Measurements from ENCODE around the gene MYO9B. TPM values are rescaled to one million over a fixed set of nuclear protein-coding genes. Genes with fewer than 3 reads are reported as not detected.

The MYO9B gene
- total RNA-seq, 3 donors from 2014 or later (not counting 1 experiment from before 2014, with no cell fraction given), result 321 to 378 (median 365) TPM

- Mint-ChIP-seq H3K4me1 (peaks cover 0 to 4% of the 10 kb centered on the region in 2 donors), H3K27me3 (ENCODE audit: low read depth in 2 of 2) (no peaks in the 10 kb centered on the region), H3K27ac (no peak overlapping the region), H3K9me3 (no peaks in the 10 kb centered on the region), H3K4me3 (no peak overlapping the region), H3K36me3 (no peaks in the 10 kb centered on the region)
- Histone ChIP-seq H3K9me3 (ENCODE audit: control insufficient read depth, insufficient read depth, low read length) (no peaks in the 10 kb centered on the region), H3K4me3 (ENCODE audit: low read length) (no peak overlapping the region), H3K36me3 (ENCODE audit: control insufficient read depth, insufficient read depth, low read length) (peaks cover 74% of the 10 kb centered on the region), H3K4me1 (ENCODE audit: control insufficient read depth, insufficient read depth, low read length) (peaks cover 3% of the 10 kb centered on the region), H3K27me3 (ENCODE audit: control insufficient read depth, insufficient read depth, low read length) (no peaks in the 10 kb centered on the region), H3K27ac (ENCODE audit: low read length) (no peak overlapping the region)
- intact Hi-C loops (cut with micrococcal nuclease), result loop anchor here (1.0 kb wide), 1 partner anchor 77 kb away; no protein-coding TSS in a partner anchor
- peak; percentile 58 to 78 (median 60) for ATAC-seq
- peak; percentile 30 for TF ChIP-seq CTCF (IDR thresholded peaks at IDR 0.05)
- 92% methylated on average over 27 of the region's 27 CpGs for WGBS (ENCODE audit: insufficient coverage)
- DNase-seq, result peak; percentile 44 to 74
Measured at GRCh38 chr19:17205237-17206140, 129.9 kb downstream of the MYO9B start.

GRCh38 chr19:17206736-17207581, 131.4 kb downstream of the MYO9B start:
- WGBS (ENCODE audit: insufficient coverage), result 93% methylated on average over 24 of the region's 25 CpGs
- Mint-ChIP-seq H3K4me3 (no peak overlapping the region), H3K27ac (no peak overlapping the region), H3K9me3 (no peaks in the 10 kb centered on the region), H3K36me3 (no peaks in the 10 kb centered on the region), H3K27me3 (ENCODE audit: low read depth in 2 of 2) (no peaks in the 10 kb centered on the region), H3K4me1 (peaks cover 0 to 4% of the 10 kb centered on the region in 2 donors)
- Histone ChIP-seq H3K27ac (ENCODE audit: low read length) (no peak overlapping the region), H3K36me3 (ENCODE audit: control insufficient read depth, insufficient read depth, low read length) (peaks cover 67% of the 10 kb centered on the region), H3K4me1 (ENCODE audit: control insufficient read depth, insufficient read depth, low read length) (peaks cover 3% of the 10 kb centered on the region), H3K9me3 (ENCODE audit: control insufficient read depth, insufficient read depth, low read length) (no peaks in the 10 kb centered on the region), H3K4me3 (ENCODE audit: low read length) (no peak overlapping the region), H3K27me3 (ENCODE audit: control insufficient read depth, insufficient read depth, low read length) (no peaks in the 10 kb centered on the region)
- no peak for TF ChIP-seq CTCF (IDR thresholded peaks at IDR 0.05)
- no peak for DNase-seq
- intact Hi-C loops (cut with micrococcal nuclease), result no loop called here
- no peak for ATAC-seq

GRCh38 chr19:17209126-17210036, 133.8 kb downstream of the MYO9B start:
- intact Hi-C loops (cut with micrococcal nuclease), result no loop called here
- Mint-ChIP-seq H3K27ac (peak overlapping the region; percentile 35 to 62), H3K4me1 (peaks cover 0 to 6% of the 10 kb centered on the region in 2 donors), H3K9me3 (no peaks in the 10 kb centered on the region), H3K4me3 (no peak overlapping the region), H3K36me3 (no peaks in the 10 kb centered on the region), H3K27me3 (ENCODE audit: low read depth in 2 of 2) (no peaks in the 10 kb centered on the region)
- Histone ChIP-seq H3K27ac (ENCODE audit: low read length) (no peak overlapping the region), H3K4me3 (ENCODE audit: low read length) (no peak overlapping the region), H3K9me3 (ENCODE audit: control insufficient read depth, insufficient read depth, low read length) (no peaks in the 10 kb centered on the region), H3K36me3 (ENCODE audit: control insufficient read depth, insufficient read depth, low read length) (peaks cover 57% of the 10 kb centered on the region), H3K27me3 (ENCODE audit: control insufficient read depth, insufficient read depth, low read length) (no peaks in the 10 kb centered on the region), H3K4me1 (ENCODE audit: control insufficient read depth, insufficient read depth, low read length) (peaks cover 5% of the 10 kb centered on the region)
- WGBS (ENCODE audit: insufficient coverage), result 88% methylated on average over 28 of the region's 28 CpGs
- peak in 2 of 3 donors; percentile 18 to 33 for ATAC-seq
- TF ChIP-seq CTCF (IDR thresholded peaks at IDR 0.05), result no peak
- peak in 1 of 2 donors; percentile 46 for DNase-seq
